GM18907 (cell line): ENCODE data around the gene CELF3.

Experiments
- ATAC-seq: cut with Tn5 transposase; IDR thresholded peaks from one replicate; pipeline ENCODE4 v1.9.1; 2021; ENCODE audit warnings: mild to moderate bottlenecking, moderate library complexity; ENCODE audit not compliant: unreplicated experiment

Gene CELF3

DNA sequence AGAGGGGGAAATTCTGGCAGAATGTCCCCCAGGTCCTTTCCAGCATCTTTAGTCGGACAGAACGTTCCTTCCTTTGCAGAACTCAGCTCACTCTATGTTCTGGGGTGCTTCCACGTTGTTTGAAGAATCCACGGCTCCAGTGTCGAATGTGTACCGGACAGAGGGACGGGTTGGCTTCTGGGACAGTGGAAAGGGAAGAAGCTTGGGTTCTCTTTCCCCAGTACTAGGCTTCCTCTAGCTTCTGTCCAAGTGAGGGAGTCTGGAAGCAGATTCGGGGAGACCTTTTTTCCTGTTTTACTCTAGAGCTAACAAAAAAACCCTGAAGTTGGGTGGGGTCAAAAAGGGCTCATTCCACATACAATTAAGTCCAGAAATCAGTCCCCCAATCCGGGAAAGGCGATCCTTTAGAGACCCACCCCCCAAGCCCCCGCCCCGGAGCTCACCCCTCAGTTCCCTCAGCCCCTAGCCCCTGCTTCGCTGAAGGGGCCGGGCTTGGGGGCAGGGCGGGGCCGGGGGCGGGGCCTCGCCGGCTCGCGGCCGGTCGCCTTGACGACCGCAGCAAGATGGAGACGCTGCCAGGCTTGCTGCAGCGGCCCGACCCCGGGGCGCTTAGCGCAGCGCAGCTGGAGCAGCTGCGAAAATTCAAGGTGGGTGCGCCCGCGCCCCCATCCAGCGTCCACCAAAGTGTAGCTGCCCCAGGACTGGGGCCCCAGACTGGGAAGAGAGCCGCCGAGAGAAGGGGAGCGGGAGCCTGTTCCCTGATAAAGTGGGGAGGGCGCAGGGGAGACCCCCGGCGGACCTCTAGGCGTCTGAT lies 4.6 kb upstream of the CELF3 start, which contains the start of gene RIIAD1:
Gene RIIAD1 (plus strand): TSS at position 549 of the 814 bp plus-strand sequence. CDS start 15 bp downstream, at position 564.
- no peak for ATAC-seq

DNA sequence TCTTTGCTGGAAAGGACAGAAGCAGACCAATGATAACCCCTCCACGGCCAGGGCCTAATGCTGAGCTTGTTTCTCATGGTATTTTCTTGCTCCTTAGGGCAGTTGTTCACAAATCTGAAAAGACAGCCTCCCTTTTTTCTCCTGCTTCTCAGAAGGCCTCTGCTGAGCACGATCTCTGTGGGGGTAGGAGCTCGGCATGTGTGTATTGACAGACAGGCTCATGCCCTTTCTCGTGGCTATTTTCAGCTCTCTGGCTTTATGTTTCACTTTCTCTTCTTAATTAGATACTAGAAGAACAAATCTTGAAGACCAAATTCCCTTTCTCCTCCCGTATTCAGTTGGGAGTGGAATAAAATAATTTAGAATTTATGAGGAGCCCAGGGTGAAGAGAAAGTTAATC lies 4.0 kb upstream of the CELF3 start:
- no peak for ATAC-seq

DNA sequence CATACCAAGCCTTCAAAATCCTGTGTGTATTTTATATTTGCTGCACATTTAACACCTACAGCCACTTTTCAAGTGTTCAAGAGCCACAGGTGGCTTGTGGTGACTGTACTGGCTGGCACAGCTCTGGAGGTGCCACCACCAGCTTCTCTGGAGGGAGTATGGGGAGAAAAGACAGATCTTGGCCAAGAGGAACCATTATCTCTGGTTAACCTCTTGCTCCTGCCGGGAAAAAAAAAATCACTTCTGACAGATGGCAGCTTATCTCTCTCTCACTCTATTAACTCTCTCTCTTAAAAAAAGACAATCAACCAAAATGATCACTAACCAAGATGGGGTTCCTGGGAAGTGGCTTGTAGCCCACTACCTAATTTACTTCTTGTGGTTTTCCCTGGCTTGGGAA lies 3.5 kb upstream of the CELF3 start:
- no peak for ATAC-seq

DNA sequence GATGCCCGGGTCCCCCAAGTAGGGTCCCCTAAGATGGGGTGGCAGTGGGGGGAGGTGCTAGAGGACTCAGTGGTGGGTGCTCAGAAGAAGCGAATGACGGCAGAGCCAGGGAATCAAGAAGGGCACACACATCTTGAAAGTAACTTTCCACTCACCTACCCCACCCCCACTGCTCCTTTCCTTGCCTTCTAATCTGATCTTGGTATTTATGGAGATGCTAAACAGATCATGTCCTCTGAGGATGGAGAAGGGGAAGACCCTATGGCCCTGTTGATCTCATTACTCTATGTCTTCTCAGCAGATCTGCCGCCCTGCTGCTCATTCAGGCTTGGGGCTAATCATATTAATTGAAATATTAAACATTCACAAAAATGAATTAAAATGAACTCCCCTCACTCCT lies 2.1 kb upstream of the CELF3 start:
- ATAC-seq: no peak

DNA sequence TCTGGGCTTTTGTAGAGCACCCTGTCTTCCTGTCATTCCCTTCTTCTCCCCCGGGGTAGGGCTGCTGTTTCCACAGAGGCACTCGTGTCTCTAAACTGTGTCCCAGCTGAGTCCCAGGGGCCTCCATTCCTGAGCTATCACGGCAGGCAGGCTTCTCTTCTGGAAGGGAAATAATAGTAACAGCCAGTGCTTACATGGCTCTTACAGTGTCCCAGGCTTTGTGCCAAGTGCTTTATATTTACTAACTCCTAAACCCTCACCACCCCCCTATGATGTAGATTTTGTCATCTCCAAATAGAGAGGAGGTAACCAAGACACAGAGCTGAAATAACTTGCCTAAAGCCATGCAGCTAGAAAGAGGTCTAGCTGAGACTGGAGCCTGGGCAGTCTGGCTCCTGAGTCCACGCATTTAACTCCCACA lies 1.4 kb upstream of the CELF3 start:
- ATAC-seq: no peak

DNA sequence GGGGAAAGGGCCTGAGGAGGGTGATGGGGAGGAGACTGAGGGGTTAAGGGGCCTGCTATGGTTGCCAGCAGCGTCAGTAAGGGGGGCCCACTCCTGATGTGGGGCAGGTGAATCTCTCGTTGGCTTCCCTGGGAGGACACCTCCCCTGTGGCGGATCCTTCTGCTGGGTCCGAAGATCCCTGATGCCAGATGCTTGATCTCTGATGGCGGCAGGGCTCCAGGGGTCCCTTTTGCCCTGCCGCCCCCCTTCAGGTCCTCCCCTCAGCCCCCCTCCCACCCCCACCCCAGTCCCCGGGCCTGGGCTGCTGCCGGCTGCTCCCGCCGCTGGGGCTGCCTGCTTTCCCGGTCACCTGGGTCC lies 219 bp downstream of the CELF3 start:
- ATAC-seq: no peak

DNA sequence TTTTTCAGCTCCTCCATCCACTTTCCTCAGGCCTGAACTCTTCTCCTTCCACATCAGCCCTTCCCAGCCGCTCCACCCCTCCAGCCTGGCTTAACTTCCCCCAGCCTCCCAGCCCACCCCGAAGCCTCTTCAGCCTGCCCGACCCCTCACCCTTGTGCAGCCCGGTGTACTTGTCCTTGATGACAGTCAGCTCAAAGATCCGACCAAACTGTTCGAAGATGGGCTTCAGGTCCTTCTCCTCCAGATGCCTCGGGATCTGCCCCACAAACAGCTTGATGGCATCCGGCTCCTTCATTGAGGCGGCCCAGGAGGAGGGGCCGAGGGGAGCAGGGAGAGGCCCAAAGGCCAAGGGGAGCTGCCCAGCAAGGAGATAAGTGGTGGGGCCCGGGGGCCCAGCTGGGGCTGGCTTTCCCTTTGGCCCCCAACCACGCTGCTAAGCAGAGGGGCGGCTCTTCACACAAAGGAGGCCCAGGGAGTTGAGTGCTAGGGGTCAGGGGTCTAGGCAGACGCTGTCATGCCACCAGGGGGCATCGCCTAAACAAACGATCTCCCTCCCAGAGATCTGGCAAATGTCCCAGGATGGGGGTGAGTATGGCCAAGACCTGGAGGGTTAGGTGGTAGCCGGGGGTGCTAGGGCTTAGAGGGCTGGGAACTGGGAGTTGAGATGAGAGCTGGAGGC lies 738 bp downstream of the CELF3 start:
- no peak for ATAC-seq

DNA sequence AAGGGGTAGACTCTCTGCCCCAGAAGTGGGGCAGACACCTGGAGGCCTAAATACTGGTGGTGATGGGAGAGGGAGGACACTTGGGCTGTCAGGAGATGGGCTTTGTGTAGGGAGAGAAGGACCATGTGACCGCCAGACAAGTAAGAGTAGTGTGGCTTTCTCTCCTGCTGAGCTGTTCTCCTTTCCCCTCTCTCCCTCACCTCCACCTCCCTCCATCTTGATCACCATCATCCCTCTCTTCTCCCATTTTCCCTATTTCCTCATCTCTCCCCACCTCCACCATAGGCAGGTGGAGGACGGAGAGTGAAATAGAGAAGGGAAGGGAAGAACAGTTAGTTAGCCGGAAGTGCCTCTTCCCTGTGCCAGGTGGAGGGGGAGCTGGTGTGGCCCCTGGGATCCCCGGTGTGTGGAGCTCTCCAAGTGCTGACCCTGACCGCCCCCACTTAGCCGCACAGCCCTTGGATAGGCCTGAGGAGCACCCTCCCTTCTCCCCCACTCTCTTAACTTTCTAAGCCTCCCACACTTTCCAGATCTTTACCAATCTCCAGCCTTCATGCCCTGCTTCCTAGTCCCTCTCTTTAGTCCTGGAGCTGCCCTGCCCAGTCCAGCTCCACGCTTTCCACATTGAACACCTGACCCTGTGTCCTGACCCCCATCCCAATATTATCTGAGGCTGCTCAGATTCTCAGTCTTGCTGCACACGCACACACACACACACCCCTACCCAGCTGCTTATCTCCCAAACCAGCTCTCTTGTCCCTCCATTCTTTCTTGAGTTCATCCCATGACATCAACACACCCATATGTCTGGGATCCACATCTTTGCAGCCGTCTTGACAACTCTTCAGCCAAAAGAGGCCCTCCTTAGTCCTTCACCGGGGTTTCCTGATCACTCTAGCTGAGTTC lies 1.5 kb downstream of the CELF3 start:
- no peak for ATAC-seq

DNA sequence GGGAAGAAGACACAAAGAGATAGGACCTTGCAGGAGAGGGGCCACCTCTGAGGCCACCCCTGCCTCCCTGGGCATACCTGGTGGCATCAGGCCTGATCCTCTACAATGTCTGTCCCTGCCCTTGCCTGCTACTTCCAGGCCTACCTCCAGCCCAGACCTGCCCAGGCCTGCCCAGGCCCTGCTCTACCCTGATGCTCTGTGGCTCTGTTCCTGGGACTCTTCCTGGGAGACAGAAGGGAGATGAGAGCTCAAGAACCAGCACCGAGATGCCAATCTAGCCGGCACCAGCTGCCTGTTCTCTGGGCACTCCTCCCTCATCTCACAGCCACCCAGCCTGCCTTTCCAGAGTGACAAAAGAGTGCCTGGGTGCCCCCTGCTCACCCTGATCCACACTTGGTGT lies 2.7 kb downstream of the CELF3 start:
- ATAC-seq: no peak

DNA sequence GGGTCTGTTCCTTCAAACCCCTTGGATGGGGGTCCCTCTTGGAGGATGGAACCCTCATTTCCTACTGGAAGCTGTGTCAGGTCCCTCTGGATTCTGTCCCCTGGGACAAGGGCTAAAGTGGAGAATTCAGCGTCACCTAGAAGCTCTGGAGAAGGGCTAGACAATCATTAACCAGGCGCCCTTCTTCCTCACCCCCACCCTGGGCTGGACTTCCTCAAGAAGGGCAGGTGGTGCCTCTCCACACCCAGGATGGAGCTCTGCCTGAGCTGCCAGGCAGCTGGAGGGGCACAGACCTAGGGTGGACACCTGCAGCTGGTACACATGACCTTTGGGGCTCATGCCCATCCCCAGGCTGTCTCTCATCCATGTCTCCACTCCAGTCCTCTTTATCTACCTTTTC lies 3.6 kb downstream of the CELF3 start:
- no peak for ATAC-seq

DNA sequence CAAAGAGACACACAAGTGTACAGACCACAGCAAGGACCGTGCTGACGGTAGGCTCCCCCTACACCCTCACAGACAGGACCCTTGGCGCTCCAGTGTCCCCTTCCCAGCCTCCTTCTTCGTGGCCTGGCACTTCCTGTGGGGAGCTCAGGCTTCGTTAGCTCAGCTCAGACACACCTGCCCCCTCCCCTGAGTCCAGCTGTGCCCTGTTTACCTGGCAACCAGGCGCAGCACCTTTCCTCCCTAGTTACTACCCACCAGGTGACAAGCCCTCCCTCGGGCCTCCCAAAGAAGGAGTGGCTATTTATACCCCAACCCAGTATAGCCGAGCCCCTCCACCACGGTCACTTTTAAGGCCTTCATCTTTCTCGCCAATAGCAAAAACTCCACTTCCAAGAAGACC lies 4.7 kb downstream of the CELF3 start:
- ATAC-seq: no peak

DNA sequence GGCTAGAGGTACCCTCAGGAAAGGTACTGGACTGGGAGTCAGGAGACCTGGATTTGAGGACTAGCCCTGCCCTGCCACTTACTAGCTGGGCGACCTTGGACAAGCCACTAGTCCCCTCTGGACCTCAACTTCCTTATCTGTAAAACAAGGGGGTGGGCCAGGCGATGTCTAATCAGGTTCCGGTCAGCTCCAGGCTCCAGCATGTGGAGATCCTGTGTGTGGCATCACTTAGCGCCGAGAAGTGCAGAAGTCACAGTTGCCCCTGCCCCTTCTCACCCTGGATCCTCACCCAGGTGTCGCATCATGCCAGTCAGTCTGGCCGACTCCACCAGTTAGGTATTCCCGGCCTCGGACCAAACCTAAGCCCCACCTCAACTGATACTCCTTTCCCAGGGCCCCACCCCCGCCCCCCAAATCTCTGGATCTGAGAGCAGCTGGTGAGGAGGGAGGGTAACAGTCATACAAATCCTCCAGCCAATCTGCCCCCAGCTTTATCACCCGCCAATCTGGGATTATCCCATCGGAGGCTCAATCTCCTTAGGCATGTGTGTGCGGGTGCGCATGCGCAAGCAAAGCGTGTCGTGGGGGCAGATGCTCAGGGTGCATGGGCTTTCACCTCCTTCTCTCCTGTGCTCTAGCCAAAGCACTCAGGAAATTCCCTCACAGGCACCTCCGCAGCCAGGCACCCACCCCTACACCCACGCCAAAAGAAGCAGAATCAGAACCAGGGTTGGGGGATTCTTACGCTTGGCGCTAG lies 5.4 kb downstream of the CELF3 start:
- ATAC-seq: no peak

DNA sequence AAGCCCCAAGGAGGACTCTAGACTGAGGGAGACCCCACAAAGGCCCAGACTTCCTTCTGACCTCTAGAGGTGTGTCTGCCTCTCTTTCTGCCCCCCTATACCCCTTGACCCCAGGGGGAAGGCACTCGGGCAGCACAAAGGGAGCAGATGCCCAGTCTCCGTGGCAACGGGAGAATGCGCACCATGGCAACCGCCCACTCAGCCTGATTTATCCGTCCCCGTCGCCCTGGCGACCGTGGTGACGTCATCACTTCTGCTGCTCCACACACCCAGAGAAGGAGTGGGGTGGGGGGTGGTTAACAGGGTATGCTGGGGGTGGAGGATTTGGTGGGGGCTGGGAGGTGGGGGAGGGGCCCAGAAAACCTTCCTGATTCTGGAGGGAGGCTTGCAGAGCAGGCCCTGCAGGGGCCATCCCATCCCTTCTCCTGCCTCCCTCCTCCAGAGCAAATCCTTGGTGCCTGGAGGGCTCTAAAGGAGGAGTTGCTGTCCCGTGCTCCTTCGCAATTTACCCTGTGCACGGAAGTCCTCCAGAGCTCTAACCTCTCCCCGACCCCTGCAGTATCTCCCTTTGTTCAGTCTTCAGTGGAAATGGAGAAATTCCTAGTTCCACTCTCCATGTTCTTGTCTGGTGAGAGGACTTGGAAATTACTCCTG lies 6.3 kb downstream of the CELF3 start:
- no peak for ATAC-seq

DNA sequence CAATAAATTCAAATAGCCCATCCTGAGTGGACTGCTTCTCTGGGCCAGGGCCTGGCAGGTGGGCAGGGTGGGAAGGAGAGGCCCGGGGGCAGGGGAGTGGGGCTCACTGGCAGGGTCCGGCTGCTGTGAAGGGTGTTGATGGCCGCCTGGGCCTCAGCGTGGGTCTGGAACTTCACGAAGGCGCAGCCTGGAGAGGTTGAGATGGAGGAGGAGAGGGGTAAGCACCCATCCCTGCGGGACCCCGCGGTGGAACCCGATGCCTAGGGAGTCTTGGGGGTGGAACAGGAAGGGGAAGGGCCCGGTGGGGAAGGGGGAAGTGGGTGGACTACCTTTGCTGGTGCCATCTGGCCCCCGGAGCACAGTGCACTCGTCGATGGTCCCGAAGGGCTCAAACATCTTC lies 7.7 kb downstream of the CELF3 start:
- ATAC-seq: no peak

DNA sequence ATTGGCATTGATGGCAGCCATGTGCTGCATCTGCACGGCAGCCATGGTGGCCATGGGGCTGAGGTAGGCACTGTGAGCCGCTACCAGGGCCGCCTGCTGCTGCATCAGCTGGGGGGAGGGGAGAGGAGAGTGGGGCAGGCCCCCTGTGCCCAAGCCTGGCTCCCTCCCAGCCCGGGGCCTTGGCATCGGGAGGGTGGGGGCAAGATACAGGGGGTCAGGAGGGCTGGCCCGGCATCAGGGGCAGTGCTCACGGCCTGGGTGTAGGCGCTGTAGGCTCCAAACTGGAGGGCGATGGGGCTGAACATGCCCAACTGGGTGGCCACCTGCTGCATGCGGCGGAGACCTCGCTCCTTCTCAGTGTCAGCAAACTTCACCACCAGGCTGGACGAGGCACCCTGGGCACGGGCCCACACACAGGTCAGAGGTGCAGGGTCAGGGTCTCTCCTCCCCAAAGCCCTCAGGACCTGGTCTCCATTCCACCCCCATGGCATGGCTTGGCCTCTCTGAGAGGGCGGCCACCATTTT lies 9.0 kb downstream of the CELF3 start:
- no peak for ATAC-seq

DNA sequence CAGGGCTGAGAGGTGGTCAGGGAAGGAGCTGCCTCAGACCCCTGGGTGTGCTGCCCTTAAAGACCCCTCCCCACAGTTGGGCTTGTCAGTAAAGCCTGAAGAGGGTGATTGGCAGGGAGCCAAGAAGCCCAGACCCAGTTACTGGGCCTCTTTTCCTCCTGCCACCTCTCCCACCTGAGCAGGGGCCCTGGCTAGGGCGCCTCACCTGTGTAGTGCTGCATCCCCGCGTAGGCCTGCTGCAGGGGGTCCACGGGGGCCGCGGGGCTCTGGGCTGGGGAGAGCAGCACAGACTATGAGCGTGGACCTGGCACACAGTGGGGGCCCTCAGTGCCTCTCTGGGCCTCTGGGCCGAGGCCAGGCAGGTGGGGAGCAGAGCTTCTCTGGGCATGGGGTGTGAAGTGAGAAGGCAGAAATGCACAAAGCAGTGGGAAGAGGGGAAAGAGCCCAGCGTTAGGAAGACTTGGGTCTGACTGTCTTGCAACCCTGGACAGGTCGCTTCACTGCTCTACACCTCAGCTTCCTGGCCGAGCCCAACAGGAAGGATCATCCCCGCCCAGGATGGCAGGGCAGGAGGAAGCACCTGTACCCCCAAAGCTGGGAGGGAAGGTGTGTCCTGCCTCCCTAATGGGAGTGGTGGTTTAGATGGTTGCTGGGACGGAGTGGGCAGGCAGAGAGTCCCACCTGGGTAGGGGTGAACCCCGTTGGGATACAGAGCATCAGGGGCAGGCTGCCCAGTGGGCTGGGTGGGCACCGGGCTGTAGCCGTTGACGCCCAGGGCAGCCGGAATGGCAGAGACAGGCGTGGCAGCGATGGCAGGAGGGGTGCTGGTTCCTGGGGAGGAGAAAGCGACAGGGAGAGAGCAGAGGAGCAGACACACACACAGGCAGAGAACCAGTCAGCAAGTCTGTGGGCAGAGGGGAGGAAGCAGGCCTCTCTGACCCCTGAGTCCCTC lies 9.9 kb downstream of the CELF3 start:
- no peak for ATAC-seq

DNA sequence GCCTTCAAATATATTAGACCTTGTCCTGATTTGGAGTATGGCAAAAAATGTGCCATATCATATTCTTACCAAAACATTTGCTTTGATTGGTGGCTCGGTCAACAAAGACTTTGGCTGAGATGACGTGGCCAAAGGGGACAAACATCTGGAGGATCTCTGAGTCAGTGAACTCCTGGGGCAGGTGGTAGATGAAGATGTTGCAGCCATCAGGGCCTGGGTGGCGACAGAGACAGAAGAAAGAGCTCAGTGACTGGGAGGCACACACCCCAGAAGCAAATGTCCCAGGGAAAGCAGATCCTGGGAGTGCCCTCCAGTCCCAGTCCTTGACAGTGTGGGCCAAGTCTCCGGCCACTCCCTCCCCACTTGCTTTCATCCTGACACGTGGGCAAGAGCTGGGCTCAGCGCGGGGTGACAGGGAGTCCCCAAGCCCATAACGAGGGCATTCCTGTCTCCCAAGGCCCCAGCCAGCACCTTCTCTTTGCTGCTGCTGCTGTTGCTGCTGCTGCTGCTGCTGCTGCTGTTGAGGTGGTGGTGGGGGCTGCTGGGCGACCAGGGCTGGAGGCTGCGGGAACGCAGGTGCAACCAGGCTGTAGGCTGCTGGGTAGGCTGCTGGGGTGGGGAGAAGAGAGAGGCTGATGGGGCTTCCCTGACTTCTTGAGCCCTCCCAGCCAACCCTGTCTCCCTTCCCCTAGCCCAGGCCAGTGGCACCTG lies 10.7 kb downstream of the CELF3 start:
- ATAC-seq: no peak

DNA sequence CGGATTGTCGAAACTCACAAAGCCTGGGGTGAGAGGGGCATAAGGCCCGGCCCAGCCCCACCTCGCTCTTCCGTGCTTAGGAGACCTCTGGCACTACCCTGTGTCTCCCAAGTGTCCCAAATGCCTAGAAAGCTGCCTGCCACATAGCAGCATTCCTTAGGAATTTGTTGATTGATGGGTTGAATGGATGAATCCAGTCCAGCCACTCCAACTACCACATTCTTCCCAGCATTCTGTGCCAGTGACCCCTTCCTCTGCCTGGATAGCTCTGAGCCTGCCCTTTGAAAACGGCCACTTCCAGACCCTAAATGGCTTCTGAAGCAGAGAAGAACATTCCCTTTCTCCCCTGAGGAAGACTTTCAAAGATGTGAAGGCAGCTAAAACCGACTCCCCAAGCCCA lies 11.5 kb downstream of the CELF3 start:
- ATAC-seq: no peak
